K562 (cell line): Measurements from ENCODE around the gene SOS2. TPM values are rescaled to one million over a fixed set of nuclear protein-coding genes. Genes with fewer than 3 reads are reported as not detected.

Source experiments
- ATAC-seq: fragments of 200-7000 bp; cut with Tn5 transposase; 3 replicates; pipeline ENCODE4 v1.9.1; 2020; ENCODE audit warnings: moderate library complexity
- BruUV-seq: library from RNA; stranded (reverse); fragments of 400-500 nt; replicated peaks from 2 replicates; lab custom pipeline; 2021; lab: Mats Ljungman, UMichigan
- CTCF ChIA-PET: fragments of 300-600 bp; formaldehyde crosslinking; extraction: SDS; loops from one replicate; lab custom pipeline; 2021; ENCODE audit warnings: low intra/inter-chr PET ratio; lab: Yijun Ruan, JAX
- POLR2A ChIA-PET: fragments of 300-600, 350-650 bp; sonication (Branson Sonifier 250); formaldehyde crosslinking; extraction: SDS; loops from one replicate; lab custom pipeline; 2021; ENCODE audit warnings: antibody characterized with exemption, inconsistent platforms; lab: Yijun Ruan, JAX
- DNase-seq, 4 experiments: peaks; one replicate each; pipeline versions ENCODE4 v3.0.0 to v3.0.0-alpha.2; 2011 to 2018; ENCODE audit warnings: low spot score in 3 of 4, mixed read lengths in 3 of 4; ENCODE audit errors: extremely low read depth in 1 of 4
- FAIRE-seq: peaks from 2 replicates; lab custom pipeline; 2011; peaks lifted over from hg19 to GRCh38; lab: Jason Lieb, UNC
- H2AFZ ChIP-seq: 2 replicates; pipeline ENCODE4 v1.6.0; 2011; ENCODE audit warnings: low read depth, low read length, control low read depth, inconsistent platforms
- H3K27ac ChIP-seq: fragments of 200-600 bp; 3 replicates; pipeline ENCODE4 v1.8.0; 2011; ENCODE audit warnings: low read depth, mild to moderate bottlenecking, control low read depth, inconsistent platforms, low read length, moderate library complexity, mixed read lengths; ENCODE audit errors: extremely low read depth
- H3K27me3 ChIP-seq, 2 experiments: fragments of 300-600 bp in 1 of 2; 2 replicates in 1 of 2; 3 replicates in 1 of 2; pipeline versions ENCODE4 v1.6.0 to v1.8.0; 2011; ENCODE audit warnings: inconsistent platforms in 2 of 2, low read length in 2 of 2, mild to moderate bottlenecking in 1 of 2, mixed read lengths in 1 of 2, moderate library complexity in 1 of 2; ENCODE audit not compliant: control insufficient read depth in 2 of 2, insufficient read depth in 2 of 2
- H3K36me3 ChIP-seq: fragments of 300-600 bp; 3 replicates; pipeline ENCODE4 v1.8.0; 2011; ENCODE audit warnings: mild to moderate bottlenecking, low read length, inconsistent platforms; ENCODE audit not compliant: control insufficient read depth, insufficient read depth
- H3K4me1 ChIP-seq, 2 experiments: fragments of 200-600 bp in 1 of 2; replicated peaks in 1 of 2; 2 replicates in 1 of 2; 3 replicates in 1 of 2; pipeline versions ENCODE4 v1.5.1 to v1.8.0; 2011; ENCODE audit warnings: inconsistent platforms in 2 of 2, low read length in 2 of 2, mild to moderate bottlenecking in 1 of 2, mixed read lengths in 1 of 2, moderate library complexity in 1 of 2; ENCODE audit not compliant: control insufficient read depth in 2 of 2, insufficient read depth in 2 of 2
- H3K4me2 ChIP-seq: 2 replicates; pipeline ENCODE4 v1.6.1; 2011; ENCODE audit warnings: low read length, control low read depth, inconsistent platforms, mixed read lengths; ENCODE audit not compliant: insufficient read depth
- H3K4me3 ChIP-seq: fragments of 200-600 bp; sonication (generic), shearing (Covaris generic); 2 replicates; pipeline ENCODE4 v1.5.1; 2016; ENCODE audit warnings: control low read depth, inconsistent platforms
- H3K79me2 ChIP-seq: fragments of 200-600 bp; 3 replicates; pipeline ENCODE4 v1.8.0; 2011; ENCODE audit warnings: low read length, inconsistent platforms; ENCODE audit not compliant: control insufficient read depth, insufficient read depth
- H3K9ac ChIP-seq, 2 experiments: 2 replicates each; pipeline versions ENCODE4 v1.6.0 to v1.6.1; 2011; ENCODE audit warnings: low read depth in 2 of 2, low read length in 2 of 2, control low read depth in 1 of 2, inconsistent platforms in 1 of 2, mild to moderate bottlenecking in 1 of 2, mixed read lengths in 1 of 2; ENCODE audit not compliant: insufficient read depth in 1 of 2
- H3K9me1 ChIP-seq: one replicate; pipeline ENCODE4 v1.6.0; 2011; ENCODE audit warnings: inconsistent platforms, mild to moderate bottlenecking, low read length, moderate library complexity; ENCODE audit not compliant: control insufficient read depth, insufficient read depth
- H3K9me3 ChIP-seq: replicated peaks from 2 replicates; pipeline ENCODE4 v1.5.1; 2011; ENCODE audit warnings: low read depth, low read length, inconsistent platforms; ENCODE audit not compliant: control insufficient read depth, insufficient read depth
- H4K20me1 ChIP-seq: replicated peaks from 2 replicates; pipeline ENCODE4 v1.6.1; 2011; ENCODE audit warnings: low read length, inconsistent platforms, mixed read lengths; ENCODE audit not compliant: control insufficient read depth, insufficient read depth
- BDP1 ChIP-seq: IDR thresholded peaks from 3 replicates; pipeline ENCODE4 v1.6.1; 2011; ENCODE audit not compliant: insufficient read length, insufficient read depth
- EP300 ChIP-seq: IDR thresholded peaks from 2 replicates; pipeline ENCODE4 v1.6.1; 2012; ENCODE audit warnings: low read length, improper control_type of control experiment
- KLF16 ChIP-seq: IDR thresholded peaks from 2 replicates; pipeline ENCODE4 v1.6.1; 2016; ENCODE audit warnings: antibody characterized with exemption
- PRMT5 ChIP-seq: sonication (generic); formaldehyde crosslinking; IDR thresholded peaks from 2 replicates; pipeline ENCODE4 v1.5.0; 2020; ENCODE audit warnings: missing genetic modification reagents
- PTBP1 ChIP-seq: fragments of 200-400 bp; formaldehyde crosslinking; IDR thresholded peaks from 2 replicates; pipeline ENCODE4 v1.6.1; 2017; ENCODE audit warnings: low read depth, low read length
- ZNF174 ChIP-seq: fragments of 250-450 bp; sonication (Bioruptor Pico); IDR thresholded peaks from 2 replicates; pipeline ENCODE4 v1.4.0; 2020; ENCODE audit warnings: mild to moderate bottlenecking
- ZNF3 ChIP-seq: fragments of 250-450 bp; sonication (Bioruptor Pico); IDR thresholded peaks from 2 replicates; pipeline ENCODE4 v1.5.0; 2021; ENCODE audit warnings: mild to moderate bottlenecking, moderate library complexity
- ZNF561 ChIP-seq: fragments of 450-650 bp; formaldehyde crosslinking; conservative IDR thresholded peaks from 2 replicates; pipeline ENCODE4 v1.4.0; 2020; ENCODE audit warnings: mild to moderate bottlenecking, moderate library complexity
- ZNF695 ChIP-seq: fragments of 450-650 bp; formaldehyde crosslinking; IDR thresholded peaks from 2 replicates; pipeline ENCODE4 v1.4.0; 2020; ENCODE audit warnings: mild to moderate bottlenecking, moderate library complexity
- WGBS: fragments of 100-300 bp; shearing (Covaris generic); methylation state at CpG from one replicate; pipeline ENCODE4 v1.1.6; 2016; ENCODE audit warnings: low coverage, mixed read lengths; ENCODE audit not compliant: insufficient coverage; ENCODE audit errors: missing lambda C conversion rate; 5-methylcytosine and 5-hydroxymethylcytosine counted together
- in situ Hi-C: fragments of 300-500 bp; cut with MboI; formaldehyde crosslinking; loops from 4 replicates; pipeline ENCODE4 v1.15.0; 2018; ENCODE audit warnings: inconsistent platforms, mixed read lengths
- intact Hi-C: fragments of 100-400 bp; cut with micrococcal nuclease; formaldehyde crosslinking; loops from 2 replicates; pipeline ENCODE4 v1.14.2; 2022
- polyA plus RNA-seq, 8 experiments: library from polyadenylated mRNA; depleted of rRNA in 4 of 8; stranded (reverse) in 5 of 8; unstranded in 3 of 8; fragments of >200 nt; fragmentation: Nextera tagmentation in 2 of 8; fragmentation: Illumina TruSeq in 1 of 8; extraction: Ambion mirVana in 2 of 8; extraction: Trizol in 1 of 8; gene quantifications; 2 replicates each; pipeline versions ENCODE4 v1.2.1 to v1.2.3, GENCODE V29; 2011 to 2014; ENCODE audit warnings: inconsistent platforms in 1 of 8, missing spikeins in 1 of 8
- total RNA-seq, 7 experiments: library from RNA; depleted of rRNA in 6 of 7; stranded (reverse); fragments of >200 nt in 6 of 7; fragmentation: Illumina TruSeq in 2 of 7; extraction: Trizol in 2 of 7; gene quantifications; 2 replicates each; pipeline versions ENCODE4 v1.2.1 to v1.2.3, GENCODE V29; 2011 to 2021; ENCODE audit warnings: low replicate concordance in 1 of 7
- TF ChIP-seq, protein P1 (sequence below), 2 experiments: fragments of 200-800 bp in 1 of 2; sonication (Bioruptor generic) in 1 of 2; sonication (generic) in 1 of 2; formaldehyde crosslinking in 1 of 2; IDR thresholded peaks in 1 of 2; conservative IDR thresholded peaks in 1 of 2; 2 replicates each; pipeline versions ENCODE4 v1.5.0 to v1.6.1; 2016 to 2020; ENCODE audit warnings: missing compliant biosample characterization in 1 of 2, missing genetic modification characterization in 1 of 2, missing genetic modification reagents in 1 of 2
- TF ChIP-seq, protein P2 (sequence below): sonication (generic); formaldehyde crosslinking; IDR thresholded peaks from 2 replicates; pipeline ENCODE4 v1.8.0; 2023; ENCODE audit warnings: mild to moderate bottlenecking, missing genetic modification reagents
- TF ChIP-seq, protein P3 (sequence below): fragments of 250-450 bp; sonication (Bioruptor Pico); IDR thresholded peaks from 2 replicates; pipeline ENCODE4 v1.4.0; 2020
- TF ChIP-seq, protein P4 (sequence below): sonication (generic); formaldehyde crosslinking; IDR thresholded peaks from 2 replicates; pipeline ENCODE4 v1.8.1; 2023; ENCODE audit warnings: mild to moderate bottlenecking, missing genetic modification reagents

SOS2 gene
- total and polyA plus RNA-seq, 9 of the 15 experiments (the other 6 are each of a cell fraction or from before 2014, with no cell fraction given) = 2.2 to 13.1 (median 10.5) TPM

DNA sequence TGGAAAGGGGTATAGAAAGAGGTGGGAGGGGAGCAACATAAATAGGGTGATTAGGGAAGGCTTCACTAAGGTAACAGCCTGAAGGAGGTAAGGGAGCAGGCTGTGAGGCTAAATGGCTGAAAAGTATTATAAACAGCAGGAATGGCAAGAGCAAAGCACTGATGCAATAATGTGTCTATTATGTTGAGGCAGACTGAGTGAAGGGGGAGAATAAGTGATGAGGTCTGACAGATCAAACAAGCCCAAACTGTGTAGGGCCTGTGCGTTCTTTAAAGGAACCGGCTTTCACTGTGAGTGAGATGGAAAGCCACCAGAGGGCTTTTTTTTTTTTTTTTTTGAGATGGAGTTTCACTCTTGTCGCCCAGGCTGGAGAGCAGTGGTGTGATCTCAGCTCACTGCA lies 108.3 kb downstream of the SOS2 start (continued):
- TF ChIP-seq, protein P1, sequence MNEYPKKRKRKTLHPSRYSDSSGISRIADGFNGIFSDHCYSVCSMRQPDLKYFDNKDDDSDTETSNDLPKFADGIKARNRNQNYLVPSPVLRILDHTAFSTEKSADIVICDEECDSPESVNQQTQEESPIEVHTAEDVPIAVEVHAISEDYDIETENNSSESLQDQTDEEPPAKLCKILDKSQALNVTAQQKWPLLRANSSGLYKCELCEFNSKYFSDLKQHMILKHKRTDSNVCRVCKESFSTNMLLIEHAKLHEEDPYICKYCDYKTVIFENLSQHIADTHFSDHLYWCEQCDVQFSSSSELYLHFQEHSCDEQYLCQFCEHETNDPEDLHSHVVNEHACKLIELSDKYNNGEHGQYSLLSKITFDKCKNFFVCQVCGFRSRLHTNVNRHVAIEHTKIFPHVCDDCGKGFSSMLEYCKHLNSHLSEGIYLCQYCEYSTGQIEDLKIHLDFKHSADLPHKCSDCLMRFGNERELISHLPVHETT (CRISPR knock-in tag; conservative IDR thresholded peaks at IDR 0.05 in 1 of 2, IDR thresholded peaks at IDR 0.05 in 1 of 2) = no peak
- no peak for TF ChIP-seq KLF16

DNA sequence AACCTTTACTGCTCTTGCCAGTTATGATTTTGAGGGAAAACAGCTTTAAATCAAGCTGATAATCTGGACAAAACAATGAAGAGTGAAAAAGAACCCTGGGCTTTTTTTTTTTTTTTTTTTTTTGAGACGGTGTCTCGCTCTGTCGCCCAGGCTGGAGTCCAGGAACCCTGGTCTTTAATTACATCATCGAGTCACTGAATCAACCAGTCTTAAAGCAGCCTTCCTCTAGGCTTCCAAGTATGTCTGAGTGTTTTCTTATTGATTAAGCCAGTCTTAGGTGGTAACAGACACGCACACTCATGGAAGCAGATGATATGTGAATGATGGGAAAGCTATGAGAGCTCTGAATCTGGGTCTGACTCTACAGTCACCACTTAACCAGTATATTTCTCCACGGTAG lies 109.1 kb downstream of the SOS2 start:
- no TSS peak for BruUV-seq
- TF ChIP-seq, protein P2, sequence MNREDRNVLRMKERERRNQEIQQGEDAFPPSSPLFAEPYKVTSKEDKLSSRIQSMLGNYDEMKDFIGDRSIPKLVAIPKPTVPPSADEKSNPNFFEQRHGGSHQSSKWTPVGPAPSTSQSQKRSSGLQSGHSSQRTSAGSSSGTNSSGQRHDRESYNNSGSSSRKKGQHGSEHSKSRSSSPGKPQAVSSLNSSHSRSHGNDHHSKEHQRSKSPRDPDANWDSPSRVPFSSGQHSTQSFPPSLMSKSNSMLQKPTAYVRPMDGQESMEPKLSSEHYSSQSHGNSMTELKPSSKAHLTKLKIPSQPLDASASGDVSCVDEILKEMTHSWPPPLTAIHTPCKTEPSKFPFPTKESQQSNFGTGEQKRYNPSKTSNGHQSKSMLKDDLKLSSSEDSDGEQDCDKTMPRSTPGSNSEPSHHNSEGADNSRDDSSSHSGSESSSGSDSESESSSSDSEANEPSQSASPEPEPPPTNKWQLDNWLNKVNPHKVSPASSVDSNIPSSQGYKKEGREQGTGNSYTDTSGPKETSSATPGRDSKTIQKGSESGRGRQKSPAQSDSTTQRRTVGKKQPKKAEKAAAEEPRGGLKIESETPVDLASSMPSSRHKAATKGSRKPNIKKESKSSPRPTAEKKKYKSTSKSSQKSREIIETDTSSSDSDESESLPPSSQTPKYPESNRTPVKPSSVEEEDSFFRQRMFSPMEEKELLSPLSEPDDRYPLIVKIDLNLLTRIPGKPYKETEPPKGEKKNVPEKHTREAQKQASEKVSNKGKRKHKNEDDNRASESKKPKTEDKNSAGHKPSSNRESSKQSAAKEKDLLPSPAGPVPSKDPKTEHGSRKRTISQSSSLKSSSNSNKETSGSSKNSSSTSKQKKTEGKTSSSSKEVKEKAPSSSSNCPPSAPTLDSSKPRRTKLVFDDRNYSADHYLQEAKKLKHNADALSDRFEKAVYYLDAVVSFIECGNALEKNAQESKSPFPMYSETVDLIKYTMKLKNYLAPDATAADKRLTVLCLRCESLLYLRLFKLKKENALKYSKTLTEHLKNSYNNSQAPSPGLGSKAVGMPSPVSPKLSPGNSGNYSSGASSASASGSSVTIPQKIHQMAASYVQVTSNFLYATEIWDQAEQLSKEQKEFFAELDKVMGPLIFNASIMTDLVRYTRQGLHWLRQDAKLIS (CRISPR knock-in tag) = no peak
- no peak for TF ChIP-seq BDP1
- TF ChIP-seq PTBP1 = no peak
- TF ChIP-seq, protein P3, sequence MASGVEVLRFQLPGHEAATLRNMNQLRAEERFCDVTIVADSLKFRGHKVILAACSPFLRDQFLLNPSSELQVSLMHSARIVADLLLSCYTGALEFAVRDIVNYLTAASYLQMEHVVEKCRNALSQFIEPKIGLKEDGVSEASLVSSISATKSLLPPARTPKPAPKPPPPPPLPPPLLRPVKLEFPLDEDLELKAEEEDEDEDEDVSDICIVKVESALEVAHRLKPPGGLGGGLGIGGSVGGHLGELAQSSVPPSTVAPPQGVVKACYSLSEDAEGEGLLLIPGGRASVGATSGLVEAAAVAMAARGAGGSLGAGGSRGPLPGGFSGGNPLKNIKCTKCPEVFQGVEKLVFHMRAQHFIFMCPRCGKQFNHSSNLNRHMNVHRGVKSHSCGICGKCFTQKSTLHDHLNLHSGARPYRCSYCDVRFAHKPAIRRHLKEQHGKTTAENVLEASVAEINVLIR (CRISPR knock-in tag) = no peak
- TF ChIP-seq PRMT5 (CRISPR knock-in tag) = no peak
- TF ChIP-seq EP300 = no peak
- no peak for TF ChIP-seq ZNF695 (CRISPR knock-in tag)
- TF ChIP-seq ZNF561 (CRISPR knock-in tag) = no peak
- TF ChIP-seq, protein P4, sequence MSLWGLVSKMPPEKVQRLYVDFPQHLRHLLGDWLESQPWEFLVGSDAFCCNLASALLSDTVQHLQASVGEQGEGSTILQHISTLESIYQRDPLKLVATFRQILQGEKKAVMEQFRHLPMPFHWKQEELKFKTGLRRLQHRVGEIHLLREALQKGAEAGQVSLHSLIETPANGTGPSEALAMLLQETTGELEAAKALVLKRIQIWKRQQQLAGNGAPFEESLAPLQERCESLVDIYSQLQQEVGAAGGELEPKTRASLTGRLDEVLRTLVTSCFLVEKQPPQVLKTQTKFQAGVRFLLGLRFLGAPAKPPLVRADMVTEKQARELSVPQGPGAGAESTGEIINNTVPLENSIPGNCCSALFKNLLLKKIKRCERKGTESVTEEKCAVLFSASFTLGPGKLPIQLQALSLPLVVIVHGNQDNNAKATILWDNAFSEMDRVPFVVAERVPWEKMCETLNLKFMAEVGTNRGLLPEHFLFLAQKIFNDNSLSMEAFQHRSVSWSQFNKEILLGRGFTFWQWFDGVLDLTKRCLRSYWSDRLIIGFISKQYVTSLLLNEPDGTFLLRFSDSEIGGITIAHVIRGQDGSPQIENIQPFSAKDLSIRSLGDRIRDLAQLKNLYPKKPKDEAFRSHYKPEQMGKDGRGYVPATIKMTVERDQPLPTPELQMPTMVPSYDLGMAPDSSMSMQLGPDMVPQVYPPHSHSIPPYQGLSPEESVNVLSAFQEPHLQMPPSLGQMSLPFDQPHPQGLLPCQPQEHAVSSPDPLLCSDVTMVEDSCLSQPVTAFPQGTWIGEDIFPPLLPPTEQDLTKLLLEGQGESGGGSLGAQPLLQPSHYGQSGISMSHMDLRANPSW = no peak
- no peak for TF ChIP-seq ZNF3 (CRISPR knock-in tag)
- no peak for TF ChIP-seq ZNF174 (CRISPR knock-in tag)

More for the DNA sequence above, 109.1 kb downstream of the SOS2 start:
- H3K79me2 ChIP-seq = no peaks in the 10 kb centered on the region
- ChIA-PET CTCF (no interaction called here), POLR2A (no interaction called here)
- intact Hi-C loops (no loop called here), in situ Hi-C loops (loop anchor here (10.0 to 25.0 kb wide), 2 partner anchors 485 to 653 kb away; partner anchors contain the start of gene DNAAF2)
- no peak overlapping the region for H3K27ac ChIP-seq
- FAIRE-seq (no peak), ATAC-seq (no peak), DNase-seq (no peak)
- no peaks in the 10 kb centered on the region for H3K9me3 ChIP-seq
- H3K4me3 ChIP-seq = no peak overlapping the region
- no peaks in the 10 kb centered on the region for H4K20me1 ChIP-seq
- H3K36me3 ChIP-seq = peaks cover 9% of the 10 kb centered on the region; the same call in 1 of the 3 replicates
- H3K9me1 ChIP-seq = no peaks in the 10 kb centered on the region
- no peak overlapping the region for H2AFZ ChIP-seq
- no peak overlapping the region for H3K9ac ChIP-seq
- H3K27me3 ChIP-seq = no peaks in the 10 kb centered on the region
- H3K4me1 ChIP-seq = no peaks in the 10 kb centered on the region
- H3K4me2 ChIP-seq = no peak overlapping the region
- WGBS = 82% methylated on average over 2 of the region's 6 CpGs
